CD4-positive, alpha-beta T cell treated with Interferon gamma for 1 hour (primary cell): ENCODE data around the gene PTPRCAP.
"Not testable (repeated sequence)": the region's sequence is repeated elsewhere in the genome, so short reads cannot be mapped to it uniquely, and the experiment has no call there.

ENCODE experiments used
- DNase-seq: peaks from one replicate; pipeline ENCODE4 v3.0.0-alpha.2; 2020

PTPRCAP gene, protein sequence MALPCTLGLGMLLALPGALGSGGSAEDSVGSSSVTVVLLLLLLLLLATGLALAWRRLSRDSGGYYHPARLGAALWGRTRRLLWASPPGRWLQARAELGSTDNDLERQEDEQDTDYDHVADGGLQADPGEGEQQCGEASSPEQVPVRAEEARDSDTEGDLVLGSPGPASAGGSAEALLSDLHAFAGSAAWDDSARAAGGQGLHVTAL

DNA sequence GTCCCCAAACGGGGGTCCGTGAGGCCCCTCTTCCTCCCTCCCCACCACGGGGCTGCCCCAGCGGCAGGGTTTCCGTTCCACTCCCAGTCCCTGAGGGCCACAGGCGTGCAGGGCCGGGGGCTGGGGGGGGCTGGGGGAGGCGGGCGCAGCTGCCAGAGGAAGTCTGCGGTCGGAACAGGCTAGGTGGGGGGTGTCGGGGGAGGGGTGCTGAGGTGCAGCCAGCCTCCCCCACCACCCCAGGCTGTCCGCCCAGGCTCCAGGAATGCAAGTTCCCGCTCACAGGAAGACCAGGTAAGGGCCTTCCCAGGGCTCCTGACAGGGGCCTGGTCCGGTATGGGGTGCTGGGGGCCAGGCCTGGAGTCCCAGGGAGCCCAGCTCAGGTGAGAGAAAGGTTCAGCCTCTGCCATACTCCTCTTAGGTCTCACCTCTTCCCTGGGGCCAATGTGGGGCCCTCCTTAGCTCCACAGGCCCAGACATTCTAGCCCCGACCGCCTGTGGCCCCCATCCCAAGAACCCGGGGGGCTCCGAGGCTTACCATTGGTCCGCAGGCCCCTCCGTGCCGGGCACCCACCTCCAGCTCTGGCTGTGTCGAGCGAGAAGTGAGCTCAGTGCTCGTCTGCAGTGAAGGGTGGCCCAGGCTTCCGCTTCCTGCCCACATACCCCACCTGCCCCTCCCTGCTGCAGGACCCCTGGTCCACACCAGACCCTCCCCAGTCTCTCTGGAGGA is at the start of gene PTPRCAP:
PTPRCAP (minus strand) TSS at position 601 of the 727 bp plus-strand sequence; CDS start at position 538, 63 bp downstream.
- peak; percentile 71 for DNase-seq

DNA sequence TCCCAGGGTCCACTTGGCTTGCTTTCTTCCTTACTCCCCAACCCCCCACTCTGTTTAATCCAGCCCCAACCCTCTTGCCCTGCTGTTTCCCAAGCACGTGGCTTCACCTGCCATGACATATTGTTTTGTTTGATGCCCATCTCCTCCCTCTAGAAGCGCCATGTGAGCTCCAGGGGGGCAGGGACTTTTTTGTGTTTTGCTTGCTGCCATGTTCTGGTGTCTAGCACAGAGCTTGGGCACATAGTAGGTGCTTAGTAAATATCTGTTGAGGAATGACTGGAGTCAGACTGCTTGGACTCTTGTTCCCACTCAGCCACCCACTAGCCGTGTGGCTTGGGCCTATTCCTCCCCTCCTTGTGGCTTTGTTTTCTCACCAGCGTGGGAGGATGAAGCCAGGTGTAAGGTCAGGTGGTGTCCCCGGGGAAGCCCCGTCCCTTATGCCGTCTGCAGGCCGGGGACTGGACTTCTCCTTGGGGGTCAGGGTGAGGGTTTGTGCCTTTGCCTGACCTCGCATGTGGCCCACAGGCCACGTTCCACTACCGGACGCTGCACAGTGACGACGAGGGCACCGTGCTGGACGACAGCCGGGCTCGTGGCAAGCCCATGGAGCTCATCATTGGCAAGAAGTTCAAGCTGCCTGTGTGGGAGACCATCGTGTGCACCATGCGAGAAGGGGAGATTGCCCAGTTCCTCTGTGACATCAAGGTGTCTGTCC is 49.2 kb upstream of the PTPRCAP start:
- DNase-seq = no peak

DNA sequence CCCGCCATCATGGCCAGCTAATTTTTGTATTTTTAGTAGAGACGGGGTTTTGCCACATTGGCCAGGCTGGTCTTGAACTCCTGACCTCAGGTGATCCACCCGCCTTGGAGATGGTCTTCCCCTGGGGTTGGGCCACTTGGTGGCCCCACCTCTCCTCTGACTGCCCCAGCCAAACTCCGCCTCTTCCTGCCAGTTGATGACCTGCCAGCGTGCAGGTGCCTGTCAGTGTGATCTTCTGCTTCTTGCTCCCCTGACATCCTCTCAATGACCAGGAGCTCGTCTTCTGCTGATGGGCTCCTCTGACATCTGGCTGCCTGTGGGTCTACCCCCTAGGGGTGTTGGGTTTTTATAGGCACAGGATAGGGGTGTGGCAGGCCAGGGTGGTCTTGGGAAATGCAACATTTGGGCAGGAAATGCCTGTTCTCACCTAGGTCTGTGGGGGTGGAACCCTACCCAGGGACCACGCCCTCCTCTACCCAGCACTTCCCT is 48.4 kb upstream of the PTPRCAP start:
- DNase-seq = peak; percentile 69

DNA sequence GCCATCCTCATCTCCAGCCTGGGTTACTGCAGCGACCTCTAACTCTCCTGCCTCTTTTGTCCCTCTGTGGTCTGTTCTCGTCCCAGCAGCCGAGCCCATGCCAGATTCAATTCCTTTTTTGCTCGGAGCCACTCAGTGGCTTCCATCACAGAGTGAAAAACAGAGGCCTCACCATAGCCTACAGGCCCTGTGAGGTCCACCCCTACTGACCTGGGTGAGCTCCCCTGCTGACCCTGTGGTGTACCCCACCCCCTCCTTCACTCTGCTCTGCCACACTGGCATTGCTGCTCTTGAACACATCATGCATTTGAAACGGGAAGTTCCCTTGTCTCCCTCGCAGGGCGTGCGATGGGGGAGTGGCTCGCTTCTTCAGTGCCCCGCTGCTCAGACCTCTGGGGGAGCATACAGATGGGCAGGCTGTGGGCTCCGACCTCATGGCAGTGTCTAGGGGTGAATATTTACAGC is 47.4 kb upstream of the PTPRCAP start:
- DNase-seq = peak; percentile 65

DNA sequence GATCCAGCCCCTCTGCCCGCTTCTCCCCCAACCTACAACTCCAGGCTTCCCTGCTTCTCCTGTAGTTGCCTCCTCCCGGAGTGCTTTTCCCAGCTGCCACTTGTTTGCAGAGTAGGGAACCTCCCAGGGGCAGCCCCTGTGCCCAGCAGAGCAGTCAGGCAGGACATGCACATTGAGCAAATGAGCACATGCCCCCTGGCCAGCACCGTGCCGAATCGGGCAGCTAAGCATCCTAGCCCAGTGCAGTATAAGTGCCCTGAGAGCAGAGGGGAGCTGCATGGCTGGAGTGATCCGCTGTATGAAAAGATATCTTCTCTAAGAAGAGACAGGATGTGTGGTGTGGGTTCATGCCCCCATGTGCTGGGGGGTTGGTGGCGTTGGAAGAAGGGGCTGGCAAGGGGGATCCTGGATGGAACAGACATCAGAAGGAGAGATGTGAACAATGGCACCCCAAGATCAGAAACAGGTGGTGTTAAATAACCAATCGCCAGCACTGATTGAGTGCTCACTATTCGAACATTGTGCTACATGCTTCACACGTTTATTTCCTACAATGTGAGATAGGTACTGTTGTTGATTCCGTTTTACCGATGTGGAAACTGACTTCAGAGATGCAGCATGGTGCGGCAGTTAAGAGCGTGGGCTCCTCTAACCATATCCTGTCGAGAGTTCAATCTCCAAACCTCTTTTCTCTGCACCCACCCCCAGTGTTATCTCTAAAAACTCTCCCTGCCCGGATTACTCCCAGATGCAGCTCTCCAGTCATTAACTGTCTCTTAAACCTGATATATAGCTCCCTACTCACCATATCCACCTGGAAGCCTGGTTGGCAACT is 46.6 kb upstream of the PTPRCAP start:
- peak; percentile 32 for DNase-seq

DNA sequence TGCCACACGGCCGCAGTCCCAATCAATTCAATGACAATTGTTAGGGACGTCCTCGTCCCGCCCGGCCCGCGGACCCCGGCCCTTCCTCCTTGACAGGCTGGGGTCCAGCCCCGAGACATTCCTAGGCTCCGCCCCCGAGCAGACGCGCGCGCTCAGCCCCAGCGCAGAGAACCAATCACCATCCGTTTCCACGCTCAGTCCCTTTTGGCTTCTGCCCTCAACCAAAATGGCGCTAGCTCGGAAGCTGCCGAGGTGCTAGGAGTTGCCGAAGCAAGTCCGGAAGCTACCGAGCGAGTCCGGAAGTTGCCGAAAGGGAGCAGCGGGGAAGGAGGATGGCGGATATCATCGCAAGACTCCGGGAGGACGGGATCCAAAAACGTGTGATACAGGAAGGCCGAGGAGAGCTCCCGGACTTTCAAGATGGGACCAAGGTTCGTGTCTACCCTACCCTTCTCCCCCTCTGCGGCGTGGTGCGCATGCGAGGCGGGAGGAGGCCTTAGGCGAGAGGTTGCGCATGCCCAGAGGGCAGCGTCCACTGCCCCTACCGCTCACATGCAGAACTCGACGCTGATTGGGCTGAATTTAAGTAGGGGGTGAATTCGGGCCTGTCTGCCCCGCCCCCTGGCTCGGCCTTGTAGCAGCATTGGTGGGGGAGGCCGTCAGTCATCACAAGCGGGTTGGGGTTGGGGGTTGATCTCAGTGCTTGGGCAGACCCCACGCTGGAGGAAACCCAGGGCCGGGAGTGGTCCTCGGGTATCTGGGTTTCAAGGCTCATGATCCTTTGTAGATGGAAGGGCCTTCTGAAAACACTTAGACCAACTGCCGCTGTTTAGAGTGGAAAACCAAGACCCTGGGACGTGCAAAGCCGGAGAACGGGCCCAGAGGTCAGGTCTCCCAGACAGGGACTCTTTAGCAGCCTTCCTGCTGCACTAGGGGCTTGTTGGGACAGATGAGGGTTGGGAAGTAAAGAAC is 45.6 kb upstream of the PTPRCAP start, which contains the start of gene AIP:
AIP (plus strand) TSS at position 200 of the 972 bp plus-strand sequence; CDS start at position 333, 133 bp downstream.
- peak; percentile 97 for DNase-seq

DNA sequence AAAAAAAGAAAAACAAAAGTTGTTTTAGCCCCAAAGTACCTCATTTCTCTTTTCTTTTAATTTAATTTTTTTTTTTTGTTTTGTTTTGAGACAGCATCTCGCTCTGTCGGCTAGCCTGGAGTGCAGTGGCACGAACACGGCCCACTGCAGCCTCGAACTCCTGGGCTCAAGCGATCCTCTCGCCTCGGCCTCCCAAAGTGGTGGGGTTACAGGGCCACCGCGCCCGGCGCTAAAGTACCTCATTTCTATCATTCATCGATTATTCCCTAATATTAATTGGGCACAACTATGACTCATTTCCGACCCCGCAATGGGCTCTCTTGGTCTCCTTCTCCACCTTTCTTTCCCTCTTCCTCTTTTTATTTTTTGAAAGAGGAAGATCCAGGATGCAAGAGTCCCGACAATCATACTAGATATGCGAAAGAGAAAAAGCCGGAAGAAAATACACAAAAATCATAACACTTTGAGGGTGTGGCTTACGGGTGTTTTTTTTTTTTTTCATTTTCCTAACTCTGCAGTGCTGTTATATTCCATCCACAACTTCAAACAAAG is 44.9 kb upstream of the PTPRCAP start:
- no peak for DNase-seq

DNA sequence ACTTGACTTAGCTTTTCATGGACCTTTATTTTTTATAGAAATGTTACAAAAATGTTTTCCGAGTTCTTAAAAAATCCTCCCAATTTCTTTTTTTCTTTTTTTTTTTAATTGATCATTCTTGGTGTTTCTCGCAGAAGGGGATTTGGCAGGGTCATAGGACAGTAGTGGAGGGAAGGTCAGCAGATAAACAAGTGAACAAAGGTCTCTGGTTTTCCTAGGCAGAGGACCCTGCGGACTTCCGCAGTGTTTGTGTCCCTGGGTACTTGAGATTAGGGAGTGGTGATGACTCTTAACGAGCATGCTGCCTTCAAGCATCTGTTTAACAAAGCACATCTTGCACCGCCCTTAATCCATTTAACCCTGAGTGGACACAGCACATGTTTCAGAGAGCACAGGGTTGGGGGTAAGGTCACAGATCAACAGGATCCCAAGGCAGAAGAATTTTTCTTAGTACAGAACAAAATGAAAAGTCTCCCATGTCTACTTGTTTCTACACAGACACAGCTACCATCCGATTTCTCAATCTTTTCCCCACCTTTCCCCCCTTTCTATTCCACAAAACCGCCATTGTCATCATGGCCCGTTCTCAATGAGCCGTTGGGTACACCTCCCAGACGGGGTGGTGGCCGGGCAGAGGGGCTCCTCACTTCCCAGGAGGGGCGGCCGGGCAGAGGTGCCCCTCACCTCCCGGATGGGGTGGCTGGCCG is 40.0 kb upstream of the PTPRCAP start:
- not testable (repeated sequence) for DNase-seq

DNA sequence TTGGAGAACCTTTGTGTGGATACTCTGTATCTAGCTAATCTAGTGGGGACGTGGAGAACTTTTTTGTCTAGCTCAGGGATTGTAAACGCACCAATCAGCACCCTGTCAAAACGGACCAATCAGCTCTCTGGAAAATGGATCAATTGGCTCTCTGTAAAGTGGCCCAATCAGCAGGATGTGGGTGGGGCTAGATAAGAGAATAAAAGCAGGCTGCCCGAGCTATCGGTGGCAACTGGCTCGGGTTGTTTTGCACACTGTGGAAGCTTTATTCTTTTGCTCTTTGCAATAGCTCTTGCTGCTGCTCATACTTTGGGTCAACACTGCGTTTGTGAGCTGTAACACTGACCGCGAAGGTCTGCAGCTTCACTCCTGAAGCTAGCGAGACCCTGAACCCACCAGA is 39.2 kb upstream of the PTPRCAP start:
- DNase-seq = not testable (repeated sequence)

DNA sequence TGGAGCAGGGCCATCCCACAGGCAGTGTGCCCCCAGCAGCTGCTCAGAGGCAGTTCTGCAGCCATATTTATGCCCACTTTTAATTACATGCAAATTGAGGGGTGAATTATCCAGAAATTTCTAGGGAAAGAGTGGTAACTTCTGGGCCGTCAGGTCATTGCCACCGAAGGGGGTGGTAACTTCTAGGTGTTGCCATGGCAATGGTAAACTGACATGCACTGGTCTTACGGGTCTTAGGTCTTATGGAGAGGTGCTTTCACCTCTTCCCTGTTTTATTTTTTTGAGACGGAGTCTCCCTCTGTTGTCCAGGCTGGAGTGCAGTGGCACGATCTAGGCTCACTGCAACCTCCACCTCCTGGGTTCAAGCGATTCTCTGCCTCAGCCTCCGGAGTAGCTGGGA is 35.4 kb upstream of the PTPRCAP start:
- no peak for DNase-seq

DNA sequence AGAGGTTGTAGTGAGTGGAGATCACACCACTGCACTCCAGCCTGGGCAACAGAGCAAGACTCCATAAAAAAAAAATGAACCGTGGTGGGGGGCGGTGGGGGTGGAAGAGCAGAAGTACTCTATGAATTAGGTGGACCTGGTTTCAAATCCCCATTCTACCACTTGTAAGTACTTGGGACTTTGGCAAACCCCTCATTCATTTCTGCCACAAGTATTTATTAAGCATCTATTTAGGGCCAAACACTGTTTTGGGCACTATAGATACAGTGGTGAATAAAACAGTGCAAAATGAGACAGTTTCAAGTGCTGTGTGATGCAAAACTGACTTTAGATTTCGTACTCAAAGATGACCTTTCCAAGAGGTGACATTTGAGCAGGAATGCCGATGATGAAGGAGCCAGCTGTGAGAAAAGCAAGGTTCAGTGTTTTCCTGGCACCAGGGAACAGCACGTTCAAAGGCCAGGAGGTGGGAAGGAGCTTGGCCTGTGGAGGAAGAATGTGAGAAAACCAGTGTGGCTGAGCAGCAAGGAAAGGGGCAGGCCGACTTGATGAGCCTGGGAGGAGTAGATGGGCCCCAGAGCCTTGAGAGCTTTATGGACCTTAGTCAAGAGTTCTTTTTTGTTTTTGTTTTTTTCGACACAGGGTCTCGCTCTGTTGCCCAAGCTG is 33.0 kb upstream of the PTPRCAP start:
- DNase-seq = no peak

DNA sequence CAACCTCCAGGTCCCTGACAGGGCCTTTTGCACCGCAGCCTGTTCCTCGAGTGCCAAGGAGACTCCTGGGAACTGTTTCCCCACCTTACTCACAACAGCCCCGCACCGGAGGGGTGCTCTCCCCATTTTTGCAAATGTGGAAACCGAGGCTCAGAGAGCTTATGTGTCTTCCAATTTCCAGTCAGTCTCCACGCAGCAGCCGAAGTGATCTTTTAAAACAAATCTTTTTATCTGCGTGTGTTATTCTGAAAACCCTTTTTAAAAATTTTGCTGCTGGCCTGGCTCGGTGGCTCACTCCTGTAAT is 32.0 kb upstream of the PTPRCAP start:
- no peak for DNase-seq

DNA sequence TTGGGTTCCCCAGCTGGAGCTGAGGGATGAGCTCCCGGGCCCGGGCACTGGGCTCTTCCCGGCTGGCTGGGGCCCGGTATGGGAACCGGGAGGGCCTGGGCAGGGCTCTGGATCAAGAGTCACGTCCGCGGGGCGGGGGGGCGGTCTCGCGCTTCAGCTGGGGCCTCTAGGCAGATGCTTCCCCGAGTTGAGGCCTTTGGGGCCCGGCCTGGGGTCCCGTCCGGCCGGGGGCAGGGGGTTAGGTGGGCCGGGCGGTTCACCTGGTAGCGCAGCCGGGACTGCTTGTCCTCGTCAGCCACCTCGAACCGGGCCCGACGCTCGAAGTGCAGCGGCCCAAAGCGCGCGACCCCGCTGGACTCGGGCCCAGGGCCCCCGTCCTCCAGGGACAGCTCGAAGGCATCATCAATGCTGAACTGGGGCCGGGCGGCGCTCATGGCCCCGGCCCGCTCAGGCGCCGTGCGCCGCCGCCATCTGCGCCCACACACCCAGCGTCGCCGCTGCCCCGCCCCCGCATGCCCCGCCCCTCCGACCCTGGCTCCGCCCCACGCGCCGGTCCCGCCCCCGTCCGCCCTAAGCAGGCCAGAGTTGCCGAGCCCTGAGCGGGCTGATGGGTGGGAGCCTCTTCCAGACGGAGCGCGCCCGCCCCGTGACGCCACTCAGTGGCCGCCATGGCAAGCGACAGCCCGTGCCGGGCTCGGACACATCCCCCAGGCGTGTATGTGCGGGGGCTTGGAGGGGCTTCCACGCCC is 31.5 kb upstream of the PTPRCAP start, which contains the start of gene TMEM134:
TMEM134 (minus strand) TSS at position 493 of the 749 bp plus-strand sequence; CDS start at position 434, 59 bp downstream.
- DNase-seq = peak; percentile 93

DNA sequence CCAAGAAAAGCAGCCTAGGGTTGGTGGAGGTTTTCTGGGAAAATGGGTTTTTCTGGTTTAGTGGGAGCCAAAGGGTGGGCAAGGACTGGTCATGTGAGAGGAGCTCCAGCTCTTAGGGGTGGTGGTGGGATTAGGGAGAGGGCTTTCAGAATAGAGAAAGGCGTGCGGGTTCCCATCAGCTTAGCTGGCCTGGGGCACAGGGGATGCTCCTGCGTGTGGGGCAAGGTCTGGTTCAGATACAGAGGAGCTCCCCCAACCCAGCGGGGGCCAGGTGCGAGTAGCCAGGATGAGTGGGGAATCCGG is 30.9 kb upstream of the PTPRCAP start:
- DNase-seq = no peak

DNA sequence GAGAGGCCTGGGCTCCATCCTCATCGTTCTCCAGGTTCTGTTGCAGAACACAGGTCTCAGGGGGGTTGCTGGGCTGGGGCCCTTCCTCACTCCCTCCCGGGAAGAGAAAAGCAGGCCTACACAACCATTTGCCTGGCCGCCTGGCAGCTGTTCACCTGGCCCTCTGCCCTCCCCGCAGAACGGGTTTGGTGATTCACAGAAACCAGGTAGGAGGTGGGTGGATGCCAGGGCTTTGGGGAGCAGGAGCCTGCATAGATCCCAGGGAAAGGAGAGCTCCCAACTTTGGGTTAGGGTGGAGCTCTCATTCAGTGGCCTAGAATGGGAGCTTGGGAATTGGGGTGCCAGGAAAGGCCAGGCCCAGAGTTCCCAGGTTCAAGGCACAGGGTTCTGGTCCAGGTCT is 30.6 kb upstream of the PTPRCAP start:
- DNase-seq = no peak

DNA sequence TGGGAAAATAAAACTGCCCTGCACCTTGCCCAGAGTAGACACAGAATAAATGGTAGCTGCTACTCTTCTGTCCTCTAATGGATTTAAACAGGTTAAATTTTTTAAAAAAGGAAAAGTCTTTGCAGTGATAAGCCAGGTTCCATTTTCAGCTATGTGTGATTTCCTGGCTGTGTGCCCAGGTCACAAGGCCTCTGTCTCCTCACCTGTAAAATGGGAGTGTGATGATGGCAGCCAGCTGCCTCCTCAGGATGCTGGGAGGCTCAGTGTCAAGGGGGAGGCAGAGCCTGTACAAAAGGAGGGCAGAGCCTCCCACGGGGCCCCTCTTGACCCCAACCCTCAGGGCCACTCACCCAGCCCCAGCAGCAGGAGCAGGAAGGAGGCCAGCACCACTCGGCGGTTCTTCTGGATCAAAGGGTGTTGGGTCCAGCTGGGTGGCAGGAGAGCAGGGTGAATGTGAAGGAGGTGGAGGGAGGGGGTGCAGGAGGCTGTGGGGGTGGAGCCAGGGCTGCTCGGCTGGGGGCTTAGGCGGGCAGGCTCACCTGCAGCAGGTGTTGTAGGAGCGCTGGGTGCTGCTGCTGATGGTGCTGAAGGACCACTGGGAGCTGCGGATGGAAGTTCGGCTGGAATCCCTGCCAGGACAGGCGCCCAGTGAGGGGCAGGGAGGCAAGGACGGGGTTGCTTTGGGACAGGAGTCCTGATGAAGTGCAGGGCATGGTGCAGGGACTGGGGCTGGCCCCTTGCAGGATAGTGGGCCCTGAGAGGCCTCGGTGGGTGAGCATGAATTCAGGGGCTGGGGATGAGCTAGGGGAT is 29.7 kb upstream of the PTPRCAP start:
- DNase-seq = no peak

DNA sequence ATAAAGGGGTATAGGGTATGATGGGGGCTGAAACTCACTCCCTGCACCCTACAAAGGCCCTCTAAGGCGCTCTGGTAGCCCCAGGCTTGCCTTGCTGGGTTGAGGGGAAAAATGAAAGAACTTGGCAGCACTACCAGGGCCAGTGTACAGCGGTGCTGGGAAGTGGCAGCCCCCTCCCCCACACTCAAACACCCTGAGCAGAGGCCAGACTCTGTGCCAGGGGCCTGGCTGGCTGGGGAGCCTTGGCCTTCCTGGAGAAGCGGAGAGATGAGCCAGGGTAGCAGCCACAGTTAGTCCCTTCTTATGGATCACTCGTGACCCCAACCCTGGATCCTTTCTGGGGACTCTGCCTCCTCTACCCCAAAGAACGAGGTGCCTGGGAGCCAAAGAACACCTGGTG is 28.9 kb upstream of the PTPRCAP start:
- no peak for DNase-seq

DNA sequence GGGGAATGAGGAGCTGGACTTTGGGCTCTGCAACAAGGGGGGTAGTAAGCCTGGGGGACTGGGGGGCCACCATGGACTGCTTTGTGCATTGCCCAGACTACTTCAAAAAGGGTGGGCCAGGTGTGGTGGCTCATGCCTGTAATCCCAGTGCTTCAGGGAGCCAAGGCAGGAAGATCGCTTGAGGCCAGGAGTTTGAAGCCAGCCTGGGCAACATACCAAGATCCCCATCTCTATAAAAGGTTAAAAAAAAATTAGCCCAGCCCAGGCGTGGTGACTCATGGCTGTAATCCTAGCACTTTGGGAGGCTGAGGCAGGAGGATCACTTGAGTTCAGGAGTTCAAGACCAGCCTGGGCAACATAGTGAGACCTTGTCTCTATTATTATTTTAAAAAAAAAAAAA is 28.0 kb upstream of the PTPRCAP start:
- not testable (repeated sequence) for DNase-seq

DNA sequence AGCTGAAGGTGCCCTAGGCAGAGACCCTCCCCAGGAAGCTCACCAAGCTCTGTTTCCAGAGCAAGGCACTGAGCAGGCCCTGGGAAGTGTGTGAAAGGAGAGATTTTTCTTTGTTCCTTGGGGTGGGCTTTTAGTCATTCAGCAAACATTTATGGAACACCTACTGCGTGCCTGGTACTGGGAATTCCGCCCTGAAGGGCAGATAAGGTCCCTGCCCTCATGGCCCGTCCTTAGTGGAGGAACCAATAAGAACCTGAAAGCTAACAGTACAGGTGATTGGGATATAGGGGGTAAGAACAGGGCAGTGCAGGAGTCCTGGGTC is 27.7 kb upstream of the PTPRCAP start:
- DNase-seq = no peak
